CD1c-positive myeloid dendritic cell (primary cell): ENCODE measurements around the gene CLIC4.
"Not testable (repeated sequence)": the region's sequence is repeated elsewhere in the genome, so short reads cannot be mapped to it uniquely, and the experiment has no call there.

Experiments used
- DNase-seq: peaks from one replicate; pipeline ENCODE4 v3.0.0-alpha.2; 2016; ENCODE audit errors: extremely low spot score

Gene CLIC4

DNA sequence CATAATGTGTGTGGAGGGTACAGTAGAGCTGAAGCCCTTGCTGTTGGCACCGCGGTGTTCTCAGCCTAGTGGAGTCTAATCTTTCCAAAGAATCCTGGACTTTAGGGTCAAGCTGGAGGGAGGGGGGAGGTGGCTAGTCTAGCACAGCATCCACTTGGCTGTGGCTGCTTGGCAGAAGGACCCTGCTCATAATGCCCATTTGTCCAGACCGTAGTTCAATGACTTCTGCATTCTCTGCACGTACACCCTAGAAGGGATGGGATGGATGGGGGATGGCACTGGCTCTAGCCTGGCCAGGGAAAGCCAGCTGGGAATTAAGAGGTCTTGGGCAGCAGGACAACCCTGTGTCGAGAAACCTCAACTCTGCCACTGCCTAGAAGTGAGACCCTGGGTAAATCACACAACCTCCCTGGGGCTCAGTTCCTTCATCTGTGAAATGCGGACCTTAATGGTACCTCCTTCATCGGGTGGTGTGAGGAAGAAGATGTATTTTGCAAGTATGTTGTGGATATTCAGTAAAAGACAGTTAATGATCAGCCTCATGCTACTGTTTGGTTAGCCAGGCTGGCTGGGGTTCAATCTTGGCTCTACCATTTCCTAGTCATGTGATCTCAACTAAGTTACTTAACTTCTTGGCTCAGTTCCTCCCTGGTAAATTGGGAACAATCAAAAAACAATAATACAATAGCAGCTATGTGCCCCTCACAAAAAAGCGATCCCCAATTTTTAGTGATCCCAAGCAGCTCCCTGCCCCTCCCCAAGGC lies 27.2 kb upstream of the CLIC4 start:
- peak; percentile 24 for DNase-seq

DNA sequence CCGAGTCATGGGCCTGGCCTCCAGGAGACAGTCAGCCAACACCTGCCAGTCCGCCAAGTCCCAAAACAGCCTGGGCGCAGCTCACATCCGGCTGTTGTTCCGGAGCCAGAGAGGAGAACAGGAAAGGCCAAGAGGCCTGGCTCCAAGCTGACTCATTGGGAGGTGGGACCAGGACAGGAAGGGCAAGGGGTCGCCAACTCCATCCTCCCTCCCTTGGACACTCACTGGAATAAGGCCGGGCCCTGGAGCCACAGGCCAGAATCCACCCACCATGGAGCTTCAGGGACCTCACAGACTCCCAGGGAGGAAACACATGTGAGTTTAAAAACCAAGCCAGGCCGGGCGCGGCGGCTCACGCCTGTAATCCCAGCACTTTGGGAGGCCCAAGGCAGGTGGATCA lies 25.1 kb upstream of the CLIC4 start:
- no peak for DNase-seq

DNA sequence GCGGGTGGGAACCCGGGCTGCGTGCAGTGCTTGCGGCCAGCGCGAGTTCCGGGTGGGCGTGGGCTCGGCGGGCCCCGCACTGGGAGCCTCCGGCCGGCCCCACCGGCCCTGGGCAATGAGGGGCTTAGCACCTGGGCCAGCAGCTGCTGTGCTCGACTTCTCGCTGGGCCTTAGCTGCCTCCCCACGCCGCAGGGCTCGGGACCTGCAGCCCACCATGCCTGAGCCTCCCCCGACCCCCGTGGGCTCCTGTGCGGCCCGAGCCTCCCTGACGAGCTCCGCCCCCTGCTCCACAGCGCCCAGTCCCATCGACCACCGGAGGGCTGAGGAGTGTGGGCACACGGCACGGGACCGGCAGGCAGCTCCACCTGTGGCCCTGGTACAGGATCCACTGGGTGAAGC lies 23.7 kb upstream of the CLIC4 start:
- no peak for DNase-seq

DNA sequence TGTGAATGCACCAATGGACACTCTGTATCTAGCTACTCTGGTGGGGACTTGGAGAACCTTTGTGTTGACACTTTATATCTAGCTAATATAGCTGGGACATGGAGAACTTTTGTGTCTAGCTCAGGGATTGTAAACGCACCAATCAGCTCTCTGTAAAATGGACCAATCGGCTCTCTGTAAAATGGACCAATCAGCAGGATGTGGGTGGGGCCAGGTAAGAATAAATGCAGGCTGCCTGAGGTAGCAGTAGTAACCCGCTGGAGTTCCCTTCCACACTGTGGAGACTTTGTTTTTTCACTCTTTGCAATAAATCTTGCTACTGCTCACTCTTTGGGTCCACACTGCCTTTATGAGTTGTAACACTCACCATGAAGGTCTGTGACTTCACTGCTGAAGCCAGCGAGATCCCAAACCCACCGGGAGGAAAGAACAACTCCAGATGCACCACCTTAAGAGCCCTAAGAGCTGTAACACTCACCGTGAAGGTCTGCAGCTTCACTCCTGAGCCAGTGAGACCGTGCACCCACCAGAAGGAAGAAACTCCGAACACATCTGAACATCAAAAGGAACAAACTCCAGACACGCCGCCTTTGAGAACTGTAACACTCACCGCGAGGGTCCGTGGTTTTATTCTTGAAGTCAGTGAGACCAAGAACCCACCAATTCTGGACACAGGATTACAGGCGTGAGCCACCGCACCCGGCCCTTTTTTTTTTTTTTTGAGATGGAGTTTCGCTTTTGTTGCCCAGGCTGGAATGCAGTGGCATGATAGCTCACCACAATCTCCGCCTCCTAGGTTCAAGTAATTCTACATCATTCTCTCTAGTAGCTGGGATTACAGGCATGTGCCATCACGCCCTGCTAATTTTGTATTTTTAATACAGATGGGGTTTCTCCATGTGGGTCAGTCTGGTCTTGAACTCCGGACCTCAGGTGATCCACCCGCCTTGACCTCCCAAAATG lies 22.9 kb upstream of the CLIC4 start:
- DNase-seq: not testable (repeated sequence)

DNA sequence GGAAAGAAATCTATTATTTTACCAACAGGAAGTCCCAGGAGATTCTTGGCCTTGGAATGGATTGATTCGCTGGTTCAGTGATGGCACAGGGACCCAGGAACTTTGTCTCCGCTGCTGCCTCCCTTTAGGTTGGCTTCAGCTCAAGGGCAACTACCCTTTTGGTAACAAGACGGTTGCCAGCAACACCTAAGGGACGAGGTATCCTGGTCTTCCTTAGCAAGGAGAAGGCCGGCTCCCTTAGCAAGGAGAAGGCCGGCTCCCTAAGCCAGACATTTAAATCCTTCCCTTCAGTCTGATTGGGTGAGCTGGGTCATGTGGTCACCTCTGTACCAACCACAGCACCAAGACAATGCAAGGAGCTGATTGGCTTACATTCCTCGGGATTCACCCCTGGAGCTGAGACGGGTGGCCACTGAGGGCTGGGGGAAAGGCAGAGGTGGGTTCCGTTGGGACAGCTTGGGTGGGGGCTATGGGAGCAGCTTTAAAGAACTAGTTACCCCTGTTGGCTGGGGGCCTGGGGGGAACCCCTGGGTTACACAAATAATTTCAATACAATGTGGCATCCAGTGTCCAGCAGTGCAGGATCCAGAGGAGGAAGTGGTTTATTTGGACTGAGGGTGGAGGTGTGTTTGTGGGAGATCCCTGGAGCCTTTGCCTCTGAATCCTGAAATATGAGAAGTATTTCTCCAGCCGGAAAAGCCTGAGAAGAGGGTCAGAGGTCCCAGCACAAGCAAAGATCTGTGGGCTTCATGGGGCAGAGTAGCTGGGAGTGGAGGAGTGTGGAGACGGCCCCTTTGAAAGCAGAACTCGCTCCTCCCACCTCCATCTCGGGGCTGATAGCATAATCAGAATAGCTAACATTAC lies 20.7 kb upstream of the CLIC4 start:
- DNase-seq: peak; percentile 55

DNA sequence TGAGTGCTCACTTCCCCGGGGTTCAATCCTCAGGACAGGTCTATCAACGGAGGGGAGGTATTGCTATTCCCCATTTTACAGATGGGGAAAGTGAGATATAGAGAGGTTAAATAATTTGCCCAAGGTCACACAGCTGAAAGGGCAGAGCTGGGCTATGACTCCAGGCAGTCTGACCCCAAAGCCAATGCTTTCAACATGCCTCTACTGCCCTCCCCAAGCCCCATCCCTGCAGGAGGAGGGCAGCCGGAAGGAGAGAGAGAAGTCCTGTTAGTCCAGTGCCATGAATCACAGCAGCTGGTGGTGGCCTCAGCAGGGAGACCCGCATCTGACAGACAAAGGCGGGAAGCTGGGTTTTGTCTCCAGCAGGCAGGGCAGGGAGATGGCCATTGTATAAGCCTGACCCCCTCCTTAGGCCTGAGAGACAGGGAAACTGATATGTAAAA lies 20.0 kb upstream of the CLIC4 start:
- no peak for DNase-seq

DNA sequence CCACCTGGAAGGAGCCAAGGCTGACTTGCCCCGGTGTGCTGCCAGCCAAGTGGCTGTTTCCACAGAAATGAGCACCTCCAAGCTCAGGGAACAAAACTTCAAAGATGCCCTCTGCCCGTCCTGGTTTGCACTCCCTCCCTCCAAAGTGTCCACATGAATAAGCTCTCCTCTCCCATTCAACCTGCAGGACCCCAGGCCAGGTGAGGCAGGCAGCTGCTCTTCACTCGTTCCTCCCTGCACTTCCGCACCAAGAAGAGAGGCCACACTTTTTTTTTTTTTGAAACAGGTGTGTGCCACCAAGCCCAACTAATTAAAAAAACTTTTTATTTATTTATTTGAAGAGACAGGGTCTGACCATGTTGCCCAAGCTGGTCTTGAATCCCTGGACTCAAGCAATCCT lies 18.5 kb upstream of the CLIC4 start:
- no peak for DNase-seq

DNA sequence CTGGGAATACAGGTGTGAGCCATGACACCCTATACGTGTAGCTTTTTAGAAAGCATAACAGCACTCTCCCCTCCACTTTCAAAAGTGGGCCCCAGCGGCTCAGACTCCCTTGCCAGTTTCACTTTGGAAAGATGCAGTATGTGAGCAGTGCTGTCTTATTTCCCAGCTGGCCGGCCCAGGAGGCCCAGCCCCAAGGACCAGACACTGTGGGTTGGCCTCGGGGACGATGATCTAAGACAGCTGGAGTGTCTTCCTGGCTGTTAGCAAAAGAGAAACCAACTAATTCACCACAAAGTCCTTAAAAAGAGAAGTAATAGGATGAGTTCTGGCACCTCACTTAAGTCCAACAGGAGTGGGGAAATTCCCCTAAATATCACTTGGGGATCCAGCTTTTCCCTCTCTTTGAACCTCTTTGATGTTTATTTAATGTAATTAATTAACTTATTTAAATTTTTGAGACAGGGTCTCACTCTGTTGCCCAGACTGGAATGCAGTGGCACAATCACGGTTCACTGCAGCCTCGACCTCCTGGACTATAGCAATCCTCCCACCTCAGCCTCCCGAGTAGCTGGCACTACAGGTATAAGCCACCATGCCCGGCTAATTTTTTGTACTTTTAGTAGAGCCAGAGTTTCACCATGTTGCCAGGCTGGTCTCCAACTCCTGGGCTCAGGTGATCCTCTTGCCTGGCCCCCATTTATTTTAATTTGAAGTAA lies 17.6 kb upstream of the CLIC4 start:
- DNase-seq: peak; percentile 93

DNA sequence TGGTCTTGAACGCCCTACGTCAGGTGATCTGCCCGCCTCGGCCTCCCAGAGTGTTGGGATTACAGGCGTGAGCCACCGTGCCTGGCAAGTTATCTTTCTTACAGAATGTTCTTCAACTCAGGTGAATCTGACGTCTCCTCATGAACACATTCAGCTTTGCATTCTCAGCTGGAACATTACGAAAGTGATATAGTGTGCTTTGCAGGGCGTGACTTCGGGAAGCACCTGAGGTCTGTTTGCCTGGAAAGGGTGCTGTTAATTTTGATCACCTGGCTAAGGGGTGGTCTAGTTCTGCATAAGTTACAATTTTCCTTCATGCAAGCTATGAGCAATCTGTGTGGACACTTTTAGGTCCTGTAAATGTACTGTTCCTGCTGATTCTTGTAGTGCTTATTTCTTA lies 16.3 kb upstream of the CLIC4 start:
- no peak for DNase-seq

DNA sequence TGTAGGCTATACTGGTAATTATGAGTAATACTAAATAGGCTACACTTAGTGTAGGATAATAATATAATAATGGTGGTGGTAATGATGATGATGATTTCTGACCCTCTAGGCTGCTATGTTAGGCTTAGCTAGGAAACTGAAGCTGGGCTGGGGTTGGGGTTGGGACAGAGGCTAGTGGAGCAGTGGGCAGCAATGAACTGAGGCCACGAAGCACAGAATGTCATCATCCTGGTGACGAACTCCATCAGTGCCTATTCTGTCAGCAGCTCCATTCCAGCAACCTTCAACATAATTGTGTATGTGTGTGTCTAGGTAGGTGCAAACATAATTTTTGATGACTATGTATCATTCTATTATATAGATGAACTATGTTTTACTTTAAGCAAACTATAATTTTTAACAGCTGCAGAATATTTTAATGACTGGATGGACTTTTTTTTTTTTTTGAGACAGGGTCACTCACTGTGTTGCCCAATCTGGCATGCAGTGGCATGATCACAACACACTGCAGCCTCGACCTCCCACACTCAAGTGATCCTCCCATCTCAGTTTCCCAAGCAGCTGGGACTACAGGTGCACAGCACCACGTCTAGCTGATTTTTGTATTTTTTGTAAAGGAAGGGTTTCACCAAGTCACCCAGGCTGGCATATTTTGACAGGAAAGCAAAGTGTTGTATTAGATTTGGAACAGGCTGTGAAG lies 12.9 kb upstream of the CLIC4 start:
- peak; percentile 44 for DNase-seq

DNA sequence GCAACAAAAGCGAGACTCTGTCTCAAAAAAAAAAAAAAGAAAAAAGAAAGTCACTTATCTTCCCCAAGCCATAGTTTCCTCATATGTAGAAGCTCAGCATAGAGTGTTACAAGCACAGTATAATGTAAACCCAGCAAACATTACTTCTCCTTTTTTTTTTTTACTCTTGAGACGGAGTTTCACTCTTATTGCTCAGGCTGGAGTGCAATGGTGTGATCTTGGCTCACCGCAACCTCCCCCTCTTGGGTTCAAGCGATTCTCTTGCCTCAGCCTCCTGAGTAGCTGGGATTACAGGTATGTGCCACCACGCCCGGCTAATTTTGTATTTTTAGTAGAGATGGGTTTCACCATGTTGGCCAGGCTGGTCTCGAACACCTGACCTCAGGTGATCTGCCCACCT lies 11.9 kb upstream of the CLIC4 start:
- peak; percentile 84 for DNase-seq

DNA sequence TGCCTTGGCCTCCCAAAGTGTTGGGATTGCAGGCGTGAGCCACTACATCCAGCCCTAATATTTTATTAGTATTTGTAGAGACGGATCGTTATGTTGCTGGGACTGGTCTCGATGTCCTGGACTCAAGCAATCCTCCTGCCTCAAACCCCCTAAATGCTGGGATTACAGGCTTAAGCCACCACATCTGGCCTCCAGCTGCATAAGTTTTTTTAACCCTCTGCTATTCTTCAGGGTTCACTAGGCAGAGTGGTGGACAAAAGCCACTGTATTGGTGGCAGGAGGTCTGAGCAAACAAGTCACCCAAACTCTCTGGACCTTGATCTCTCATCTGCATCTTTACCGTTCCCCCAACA lies 10.1 kb upstream of the CLIC4 start:
- DNase-seq: no peak

DNA sequence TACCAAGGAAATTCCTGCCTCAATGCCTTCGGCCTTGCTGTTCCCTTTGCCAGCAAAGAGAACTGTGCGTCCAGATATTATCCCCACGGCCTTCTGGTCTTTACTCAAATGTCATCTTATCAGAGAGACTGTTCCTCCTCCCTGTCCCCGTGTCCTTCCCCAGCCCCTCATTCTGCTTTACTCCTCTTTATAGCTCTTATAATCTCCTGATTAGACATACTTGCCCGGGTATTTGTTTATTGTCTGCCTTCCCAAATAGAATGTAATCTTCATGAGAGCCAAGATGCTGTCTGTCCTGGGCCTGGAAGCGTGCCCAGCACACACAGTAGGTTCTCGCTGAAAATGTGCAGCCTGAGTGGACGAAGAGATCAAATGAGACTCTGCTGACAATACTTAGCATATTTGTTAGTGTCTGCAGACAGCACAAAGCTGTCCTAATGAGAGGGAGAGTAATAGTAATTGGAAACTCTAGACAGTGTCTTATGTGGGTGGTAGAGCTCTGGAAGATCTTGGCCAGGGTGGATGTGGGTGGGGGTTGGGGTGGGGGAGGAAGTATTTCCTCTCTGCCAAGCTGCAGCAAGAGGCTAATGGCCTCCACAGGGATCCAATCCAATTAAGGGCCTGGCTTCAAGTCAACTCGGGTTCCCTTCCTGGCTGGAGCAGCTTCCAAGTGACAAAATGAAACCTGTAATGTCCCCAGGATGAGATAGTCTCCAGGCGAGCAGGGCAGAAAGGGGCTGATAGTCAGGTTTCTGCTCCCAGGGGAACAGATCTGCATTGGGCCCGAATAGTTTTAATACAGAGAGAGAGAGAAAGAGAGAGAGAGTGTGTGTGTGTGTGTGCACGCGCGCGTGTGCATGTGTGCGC lies 9.5 kb upstream of the CLIC4 start:
- peak; percentile 46 for DNase-seq

DNA sequence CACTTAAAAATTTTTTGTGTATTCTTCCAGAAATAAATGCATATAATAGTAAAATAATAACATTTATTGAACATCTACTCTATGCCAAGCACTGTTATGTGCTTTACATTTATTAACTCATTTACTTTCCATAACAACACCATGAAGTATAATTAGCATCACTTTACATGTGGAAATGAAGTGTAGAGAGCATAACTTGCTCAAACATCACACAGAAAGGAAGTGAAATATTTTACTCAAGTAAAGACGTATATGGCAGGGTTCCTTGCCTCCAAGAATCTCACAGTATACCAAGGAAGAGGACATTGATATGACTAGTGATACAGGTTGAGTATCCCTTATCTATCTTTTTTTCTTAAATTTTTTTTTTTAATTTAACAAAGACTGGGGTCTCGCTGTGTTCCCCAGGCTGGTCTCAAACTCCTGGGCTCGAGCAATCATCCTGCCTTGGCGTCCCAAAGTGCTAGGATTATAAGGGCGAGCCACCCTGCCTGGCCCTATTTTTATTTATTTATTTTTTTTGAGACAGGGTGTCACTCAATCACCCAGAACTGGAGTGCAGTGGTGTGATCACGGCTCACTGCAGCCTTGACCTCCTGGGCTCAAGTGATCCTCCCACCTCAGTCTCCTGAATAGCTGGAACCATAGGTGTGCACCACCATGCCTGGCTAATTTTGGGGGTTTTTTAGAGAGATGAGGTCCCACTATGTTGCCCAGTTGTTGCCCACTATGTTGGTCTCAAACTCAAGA lies 7.7 kb upstream of the CLIC4 start:
- peak; percentile 62 for DNase-seq

DNA sequence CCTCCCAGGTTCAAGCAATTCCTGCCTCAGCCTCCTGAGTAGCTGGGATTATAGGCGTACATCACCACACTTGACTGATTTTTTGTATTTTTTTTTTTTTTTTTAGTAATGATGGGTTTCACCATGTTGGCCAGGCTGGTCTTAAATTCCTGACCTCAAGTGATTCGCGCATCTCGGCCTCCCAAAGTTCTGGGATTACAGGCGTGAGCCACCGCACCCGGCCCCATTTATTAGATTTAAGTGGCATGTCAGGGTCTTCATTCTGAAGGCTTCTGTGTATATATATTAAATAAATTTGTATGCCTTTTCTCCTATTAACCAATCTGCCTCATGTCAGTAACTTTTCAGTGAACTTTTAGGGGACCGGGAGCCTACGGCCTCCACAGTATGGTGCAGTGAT lies 6.0 kb upstream of the CLIC4 start:
- DNase-seq: no peak

DNA sequence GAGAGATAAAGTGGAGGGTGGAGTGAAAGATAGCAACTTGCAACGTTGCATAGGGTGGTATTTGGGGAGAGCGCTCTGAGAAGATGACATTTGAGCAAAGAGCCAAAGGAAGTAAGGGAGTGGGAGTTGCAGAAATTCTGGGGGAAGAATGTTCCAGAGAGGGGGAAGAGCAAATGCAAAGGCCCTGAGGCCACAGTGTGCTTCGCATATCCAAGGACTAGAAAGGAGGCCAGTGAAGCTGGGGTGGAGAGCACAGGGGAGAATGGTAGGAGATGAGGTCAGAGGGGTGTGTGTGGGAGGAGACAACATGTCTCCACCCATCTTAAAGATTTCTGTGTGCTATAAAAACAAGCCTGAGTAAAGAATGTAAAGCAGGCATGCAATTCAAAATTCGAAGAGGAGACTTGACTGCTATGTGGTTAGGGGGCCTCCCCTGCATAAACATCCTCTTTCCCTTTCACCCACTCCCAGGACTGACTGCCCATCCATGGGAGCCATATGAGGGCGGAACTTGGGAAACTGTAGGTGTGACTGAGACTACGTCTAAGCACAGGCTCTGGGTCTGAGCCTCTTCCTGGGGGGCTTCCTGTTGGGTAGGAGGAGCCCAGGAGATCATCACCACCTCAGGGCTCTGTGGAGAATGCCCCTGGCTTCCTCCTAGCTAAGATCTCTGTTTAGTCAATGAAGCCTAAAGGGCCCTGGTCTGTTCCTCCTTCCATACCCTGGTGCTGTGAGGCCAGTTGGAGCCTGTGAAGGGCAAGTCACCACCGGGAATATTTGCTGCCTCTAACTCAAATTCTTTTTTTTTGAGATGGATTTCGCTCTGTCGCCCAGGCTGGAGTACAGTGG lies 2.9 kb upstream of the CLIC4 start:
- DNase-seq: peak; percentile 79

DNA sequence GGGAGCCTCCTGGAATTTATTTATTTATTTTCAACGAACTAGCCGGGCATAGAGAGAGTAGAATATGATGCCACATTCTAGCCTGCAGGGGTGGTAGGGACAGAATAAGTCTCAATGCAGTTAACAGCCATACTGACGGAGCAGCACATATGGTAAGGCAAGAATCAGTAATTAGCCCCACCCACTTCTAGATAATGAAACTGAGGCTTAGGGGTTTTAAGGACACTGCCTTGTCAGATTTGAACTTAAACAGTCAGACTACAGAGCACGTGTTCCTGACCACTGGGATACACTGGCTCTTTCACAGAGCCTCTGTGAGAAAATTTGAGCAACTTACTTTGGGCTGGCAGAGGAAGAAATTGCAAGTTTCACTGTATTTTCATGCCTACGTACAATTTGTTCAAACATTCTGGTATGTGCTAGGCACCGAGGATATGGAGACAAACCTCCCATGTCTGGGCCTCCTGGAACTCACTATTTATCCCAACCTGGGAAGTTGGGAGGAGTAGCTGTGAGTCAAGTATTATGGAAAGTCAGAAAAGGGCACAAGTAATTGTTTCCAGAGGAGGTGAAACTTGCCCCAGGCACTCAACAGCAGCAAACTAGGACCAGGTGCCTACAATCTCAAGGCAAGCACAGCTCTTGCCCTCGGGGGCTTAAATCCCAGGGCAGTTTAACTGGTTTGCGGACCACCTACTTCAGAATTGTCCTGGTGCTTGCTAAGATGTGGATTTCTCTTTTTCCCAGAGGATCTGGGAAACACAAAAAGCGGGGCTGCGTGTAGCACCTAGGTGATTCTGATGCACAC lies 1.6 kb upstream of the CLIC4 start:
- no peak for DNase-seq
